HEK293T (cell line): ENCODE results near the gene NUCB1.

Experiments
- BHLHE40 ChIP-seq: fragments of 450-650 bp; IDR thresholded peaks from 2 replicates; pipeline ENCODE4 v1.6.1; 2016; ENCODE audit warnings: mild to moderate bottlenecking, moderate library complexity, borderline replicate concordance
- CTBP1 ChIP-seq: fragments of 450-650 bp; IDR thresholded peaks from 2 replicates; pipeline ENCODE4 v1.6.1; 2016; ENCODE audit warnings: borderline replicate concordance
- ELF4 ChIP-seq: fragments of 450-650 bp; IDR thresholded peaks from 2 replicates; pipeline ENCODE4 v1.6.1; 2017; ENCODE audit warnings: antibody characterized with exemption
- FOXA1 ChIP-seq: fragments of 450-650 bp; IDR thresholded peaks from 2 replicates; pipeline ENCODE4 v1.6.1; 2016; ENCODE audit warnings: mild to moderate bottlenecking
- FOXK2 ChIP-seq: fragments of 450-650 bp; IDR thresholded peaks from 2 replicates; pipeline ENCODE4 v1.6.1; 2016; ENCODE audit warnings: mild to moderate bottlenecking
- FOXM1 ChIP-seq: fragments of 450-650 bp; IDR thresholded peaks from 2 replicates; pipeline ENCODE4 v1.6.1; 2017; ENCODE audit warnings: mild to moderate bottlenecking, borderline replicate concordance
- L3MBTL2 ChIP-seq: fragments of 450-650 bp; conservative IDR thresholded peaks from 2 replicates; pipeline ENCODE4 v1.6.1; 2016; ENCODE audit warnings: mild to moderate bottlenecking
- NFRKB ChIP-seq: fragments of 450-650 bp; IDR thresholded peaks from 2 replicates; pipeline ENCODE4 v1.6.1; 2016; ENCODE audit warnings: mild to moderate bottlenecking, moderate library complexity
- SP1 ChIP-seq: fragments of 450-650 bp; IDR thresholded peaks from 2 replicates; pipeline ENCODE4 v1.6.1; 2017
- SUZ12 ChIP-seq: fragments of 450-650 bp; IDR thresholded peaks from 2 replicates; pipeline ENCODE4 v1.6.1; 2016; ENCODE audit warnings: mild to moderate bottlenecking
- TARDBP ChIP-seq: fragments of 450-650 bp; IDR thresholded peaks from 2 replicates; pipeline ENCODE4 v1.6.1; 2016
- ZNF384 ChIP-seq: fragments of 450-650 bp; IDR thresholded peaks from 2 replicates; pipeline ENCODE4 v1.6.1; 2016

DNA sequence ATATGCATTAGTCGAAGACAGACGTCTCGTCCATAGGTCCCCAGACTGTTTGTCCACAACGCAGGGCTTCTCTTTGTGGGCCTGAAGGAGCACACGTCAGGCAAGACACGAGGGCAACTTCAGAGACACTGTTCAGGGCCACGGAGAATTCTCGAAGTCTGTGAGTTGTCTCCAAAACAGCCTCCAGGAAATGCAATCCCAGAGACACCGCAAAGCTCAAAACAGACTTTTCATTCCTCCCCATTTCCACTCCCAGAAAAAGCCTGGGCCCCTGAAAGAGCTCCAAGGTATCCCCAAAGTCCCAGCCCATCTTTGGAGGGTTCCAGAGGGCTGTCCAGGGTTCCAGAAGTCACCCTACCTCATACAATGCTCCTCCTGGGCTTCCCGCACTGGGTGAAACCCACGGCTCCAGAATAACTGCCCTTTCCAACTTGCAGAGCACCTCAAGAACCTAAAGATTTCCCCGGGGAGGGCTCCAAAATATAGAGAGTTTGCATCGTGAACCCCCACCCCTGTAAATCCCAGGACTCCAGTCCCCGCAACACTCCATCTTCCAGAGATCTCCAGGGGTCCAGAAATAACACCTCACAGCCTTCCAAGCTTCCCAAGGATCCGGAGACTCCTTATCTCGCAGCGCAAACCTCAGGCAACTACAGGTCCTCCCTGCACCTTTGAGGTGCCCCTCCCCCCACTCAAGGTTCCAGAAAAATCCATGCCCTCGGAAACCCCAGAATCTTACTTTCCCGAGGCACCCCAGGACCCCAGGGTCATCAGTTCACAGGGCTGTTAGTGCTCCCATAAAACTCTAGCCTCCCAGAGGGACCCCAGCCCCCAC lies 64.3 kb downstream of the NUCB1 start:
- TF ChIP-seq SP1 (no peak), ZNF384 (no peak), TARDBP (no peak), FOXK2 (no peak), SUZ12 (no peak), NFRKB (no peak), L3MBTL2 (peak; percentile 53), CTBP1 (no peak), FOXA1 (no peak), FOXM1 (no peak), BHLHE40 (no peak), ELF4 (no peak)
